Small intestine (tissue), 7 donors: ENCODE results near the gene ORC4. TPM values are rescaled to one million over a fixed set of nuclear protein-coding genes. Genes with fewer than 3 reads are reported as not detected.
"Not testable (repeated sequence)": the region's sequence is repeated elsewhere in the genome, so short reads cannot be mapped to it uniquely, and the experiment has no call there.

Experiments
- DNase-seq, 2 donors: peaks; one replicate each; pipeline versions ENCODE4 v3.0.0 to v3.0.0-alpha.2; 2013
- FAIRE-seq: peaks from 2 replicates; lab custom pipeline; 2012; peaks lifted over from hg19 to GRCh38; lab: Jason Lieb, UNC
- H3K27ac ChIP-seq, 3 donors: one replicate each; pipeline ENCODE4 v1.5.1; 2013; ENCODE audit warnings: low read length in 2 of 3, mild to moderate bottlenecking in 2 of 3, control low read depth in 1 of 3, inconsistent platforms in 1 of 3, low read depth in 1 of 3, moderate library complexity in 1 of 3
- H3K27me3 ChIP-seq, 3 donors: one replicate each; pipeline ENCODE4 v1.6.1; 2013; ENCODE audit warnings: low read length in 3 of 3, inconsistent platforms in 1 of 3; ENCODE audit not compliant: control insufficient read depth in 3 of 3, insufficient read depth in 3 of 3
- H3K36me3 ChIP-seq, 3 donors: one replicate each; pipeline ENCODE4 v1.6.1; 2013; ENCODE audit warnings: low read length in 3 of 3, inconsistent platforms in 1 of 3, low read depth in 1 of 3, mild to moderate bottlenecking in 1 of 3, moderate library complexity in 1 of 3; ENCODE audit not compliant: control insufficient read depth in 3 of 3, insufficient read depth in 2 of 3
- H3K4me1 ChIP-seq, 3 donors: one replicate each; pipeline ENCODE4 v1.6.1; 2013; ENCODE audit warnings: low read length in 2 of 3, inconsistent platforms in 1 of 3, low read depth in 1 of 3, mild to moderate bottlenecking in 1 of 3, moderate library complexity in 1 of 3; ENCODE audit not compliant: control insufficient read depth in 3 of 3, insufficient read depth in 2 of 3
- H3K4me3 ChIP-seq, 3 donors: one replicate each; pipeline ENCODE4 v1.5.1; 2013; ENCODE audit warnings: low read length in 3 of 3, control low read depth in 1 of 3, inconsistent platforms in 1 of 3, low read depth in 1 of 3, mild to moderate bottlenecking in 1 of 3, moderate library complexity in 1 of 3
- H3K9me3 ChIP-seq, 2 donors: one replicate each; pipeline ENCODE4 v1.6.1; 2013; ENCODE audit warnings: low read depth in 1 of 2, low read length in 1 of 2; ENCODE audit not compliant: control insufficient read depth in 2 of 2, insufficient read depth in 1 of 2
- WGBS, 3 donors: extraction: QIAGEN DNeasy Blood & Tissue Kit; methylation state at CpG; one replicate each; pipeline ENCODE4 v1.1.7; 2013; 5-methylcytosine and 5-hydroxymethylcytosine counted together
- polyA plus RNA-seq, 4 donors: library from polyadenylated mRNA; stranded (reverse) in 3 of 4; unstranded in 1 of 4; fragments of 200-250 nt in 3 of 4; fragments of 120-200 nt in 1 of 4; gene quantifications; one replicate each; pipeline versions ENCODE4 v1.2.1 to v1.2.3, GENCODE V29; 2013
- donor health status: healthy with polysubstance abuse.
- donor health status: control.
- donor health status: control.
- donor health status: Bipolar disorder and iron deficiency.
- donor health status: healthy.

The ORC4 gene
- polyA plus RNA-seq, 4 donors = 10.1 to 47.7 (median 13.5) TPM

DNA sequence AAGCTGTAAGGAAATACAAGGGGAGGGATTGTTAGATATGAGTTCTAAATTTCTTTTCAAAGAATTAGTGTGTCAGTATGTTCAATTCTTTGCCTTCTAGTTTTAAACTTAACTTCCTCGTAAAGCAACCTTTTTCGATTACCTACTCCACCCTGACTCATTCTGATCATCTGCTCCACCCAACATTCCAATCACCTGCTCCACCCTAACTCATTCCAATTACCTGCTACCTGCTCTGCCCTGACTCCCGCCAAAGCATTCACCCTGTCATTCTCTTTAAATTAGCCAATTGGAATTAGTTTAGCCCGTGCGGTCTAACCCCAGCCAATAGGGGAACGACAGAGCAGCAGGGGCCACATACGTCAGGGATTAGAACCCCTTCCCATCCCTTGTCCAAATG lies 12.1 kb downstream of the ORC4 start:
- peaks cover 0 to 27% of the 10 kb centered on the region in 2 donors for H3K9me3 ChIP-seq
- H3K27ac ChIP-seq, H3K36me3 ChIP-seq, H3K4me1 ChIP-seq, H3K4me3 ChIP-seq, FAIRE-seq, H3K27me3 ChIP-seq: not testable (repeated sequence)
- WGBS, 3 donors = 89 to 97% (median 97%) methylated on average over 7 of the region's 7 CpGs
- DNase-seq = peak in 1 of 2 donors; percentile 42

DNA sequence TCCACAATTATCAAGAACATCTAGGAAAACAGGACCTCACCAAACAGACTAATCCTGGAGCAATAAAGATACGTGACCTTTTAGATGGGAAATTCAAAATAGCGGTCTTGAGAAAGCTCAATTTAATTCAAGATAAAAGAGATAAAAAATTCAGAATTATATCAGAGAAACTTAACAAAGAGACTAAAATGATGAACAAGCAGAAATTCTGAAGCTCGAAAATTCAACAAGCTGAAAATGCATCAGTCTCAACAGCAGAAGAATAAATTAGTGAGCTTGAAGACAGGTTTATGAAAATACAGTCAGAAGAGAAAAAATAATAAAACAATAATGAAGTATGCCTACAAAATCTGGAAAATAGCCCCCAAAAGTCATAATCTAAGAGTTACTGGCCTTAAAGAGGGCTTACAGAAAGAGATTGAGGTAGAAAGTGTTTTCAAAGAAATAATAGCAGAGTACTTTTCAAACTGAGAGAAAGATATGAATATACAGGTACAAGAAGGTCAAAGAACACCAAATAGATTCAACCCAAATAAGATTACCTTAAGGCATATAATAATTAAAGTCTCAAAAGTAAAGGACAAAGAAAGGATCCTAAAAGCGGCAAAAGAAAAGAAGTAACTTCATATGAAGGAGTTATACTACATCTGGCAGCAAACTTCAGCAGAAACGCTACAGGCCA lies 13.2 kb downstream of the ORC4 start:
- no peak for FAIRE-seq
- H3K9me3 ChIP-seq = peaks cover 0 to 27% of the 10 kb centered on the region in 2 donors
- H3K27me3 ChIP-seq = no peaks in the 10 kb centered on the region
- no peak overlapping the region for H3K27ac ChIP-seq
- H3K4me3 ChIP-seq = no peak overlapping the region
- DNase-seq = no peak
- H3K4me1 ChIP-seq = no peaks in the 10 kb centered on the region
- 79 to 98% (median 81%) methylated on average over 5 of the region's 5 CpGs for WGBS, 3 donors
- peaks cover 0 to 3% (median 2%) of the 10 kb centered on the region in 3 donors for H3K36me3 ChIP-seq

DNA sequence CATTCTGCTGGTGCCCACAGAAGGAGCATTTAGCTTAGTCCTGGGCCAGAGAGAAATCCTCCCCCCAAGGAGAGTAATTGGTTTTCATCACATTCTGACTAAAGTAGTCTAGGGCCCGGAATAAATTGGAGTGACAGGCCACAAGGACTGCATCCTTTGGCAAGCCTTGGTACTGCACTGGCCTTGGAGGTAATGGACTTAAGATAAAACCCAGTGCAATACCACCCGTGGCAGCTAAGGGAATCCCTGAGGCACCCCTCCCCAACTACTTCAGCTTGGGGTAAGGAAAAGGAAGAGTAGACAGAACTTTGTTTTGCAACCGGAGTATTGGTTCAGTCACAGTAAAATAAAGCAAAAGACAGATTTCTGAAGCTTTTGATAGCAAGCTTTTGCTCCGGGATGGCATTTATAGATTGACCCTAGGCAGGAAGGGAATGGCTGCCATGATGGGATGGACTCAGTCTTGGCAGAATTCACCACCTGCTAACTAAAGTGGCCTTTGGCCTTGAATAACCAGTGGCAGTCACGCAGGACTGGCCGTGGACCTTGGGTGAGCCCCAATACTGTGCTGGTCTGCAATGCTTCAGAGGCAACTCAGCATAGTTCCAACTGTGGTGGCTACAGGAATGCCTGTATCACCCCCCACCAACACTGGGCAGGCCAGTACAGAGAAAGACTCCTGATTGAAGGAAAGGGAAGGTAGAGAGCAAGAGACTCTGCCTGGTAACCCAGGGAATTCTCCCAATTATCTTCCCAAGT lies 14.1 kb downstream of the ORC4 start:
- no peaks in the 10 kb centered on the region for H3K27me3 ChIP-seq
- WGBS, 3 donors = 87 to 89% (median 87%) methylated on average over 6 of the region's 6 CpGs
- H3K4me3 ChIP-seq = no peak overlapping the region
- peak in 1 of 2 donors; percentile 6 for DNase-seq
- no peaks in the 10 kb centered on the region for H3K4me1 ChIP-seq
- peaks cover 0 to 27% of the 10 kb centered on the region in 2 donors for H3K9me3 ChIP-seq
- no peak overlapping the region for H3K27ac ChIP-seq
- FAIRE-seq = no peak
- H3K36me3 ChIP-seq = peaks cover 0 to 3% (median 2%) of the 10 kb centered on the region in 3 donors

DNA sequence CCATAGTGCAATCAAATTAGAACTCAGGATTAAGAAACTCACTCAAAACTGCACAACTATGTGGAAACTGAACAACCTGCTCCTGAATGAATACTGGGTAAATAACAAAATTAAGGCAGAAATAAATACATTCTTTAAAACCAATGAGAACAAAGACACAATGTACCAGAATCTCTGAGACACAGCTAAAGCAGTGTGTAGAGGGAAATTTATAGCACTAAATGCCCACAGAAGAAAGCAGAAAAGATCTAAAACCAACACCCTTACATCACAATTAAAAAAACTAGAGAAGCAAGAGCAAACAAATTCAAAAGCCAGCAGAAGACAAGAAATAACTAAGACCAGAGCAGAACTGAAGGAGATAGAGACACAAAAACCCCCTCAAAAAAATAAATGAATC lies 18.1 kb downstream of the ORC4 start:
- H3K9me3 ChIP-seq = peaks cover 0 to 24% of the 10 kb centered on the region in 2 donors
- not testable (repeated sequence) for H3K4me3 ChIP-seq, H3K27me3 ChIP-seq, H3K27ac ChIP-seq, DNase-seq, H3K36me3 ChIP-seq, FAIRE-seq, H3K4me1 ChIP-seq

DNA sequence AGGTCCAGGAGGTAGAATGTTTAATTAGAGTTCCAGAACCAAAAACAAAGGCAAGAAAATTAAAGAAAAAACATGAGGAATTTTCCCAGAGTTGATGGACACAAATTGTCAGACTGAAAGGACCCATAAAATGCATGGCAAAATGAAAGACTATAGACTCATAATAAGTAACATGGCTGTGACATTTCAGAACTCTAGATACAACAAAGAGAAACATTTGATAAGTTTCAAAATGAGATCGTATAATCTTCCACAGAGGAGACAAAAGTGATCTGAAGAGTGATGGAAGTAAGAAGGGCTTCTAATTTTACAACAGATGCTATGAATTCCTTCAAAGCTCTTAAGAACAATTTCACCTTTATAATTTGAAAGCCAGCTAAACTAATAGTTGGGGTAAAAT lies 20.4 kb downstream of the ORC4 start:
- H3K27me3 ChIP-seq = no peaks in the 10 kb centered on the region
- H3K9me3 ChIP-seq = peaks cover 0 to 15% of the 10 kb centered on the region in 2 donors
- H3K36me3 ChIP-seq = peaks cover 0 to 8% (median 2%) of the 10 kb centered on the region in 3 donors
- no peak overlapping the region for H3K4me3 ChIP-seq
- DNase-seq (no peak), FAIRE-seq (no peak)
- no peaks in the 10 kb centered on the region for H3K4me1 ChIP-seq
- no peak overlapping the region for H3K27ac ChIP-seq
- 87 to 90% (median 87%) methylated on average over 1 of the region's 1 CpG for WGBS, 3 donors

DNA sequence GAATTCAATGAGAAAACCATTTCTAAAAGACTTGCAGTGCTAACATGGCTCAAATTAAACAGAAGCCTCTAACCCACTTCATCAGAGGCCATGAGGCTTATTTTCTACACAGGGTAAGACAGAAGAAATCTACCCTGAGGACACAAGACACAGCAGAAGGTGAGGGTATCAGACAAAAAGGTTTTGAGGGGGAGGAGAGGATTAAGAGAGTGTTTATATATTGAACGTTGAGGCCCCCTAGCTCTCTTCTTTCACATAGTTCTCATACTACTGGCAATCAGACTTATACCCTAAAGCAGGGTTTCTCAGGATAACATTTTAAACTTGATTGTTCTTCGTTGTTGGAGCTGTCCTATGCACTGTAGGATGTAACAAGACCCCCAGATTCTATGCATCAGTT lies 21.4 kb downstream of the ORC4 start:
- Histone ChIP-seq H3K27me3 (no peaks in the 10 kb centered on the region), H3K4me3 (no peak overlapping the region), H3K4me1 (no peaks in the 10 kb centered on the region), H3K27ac (no peak overlapping the region), H3K9me3 (peaks cover 0 to 19% of the 10 kb centered on the region in 2 donors), H3K36me3 (peaks cover 0 to 9% (median 2%) of the 10 kb centered on the region in 3 donors)
- WGBS, 3 donors = 57 to 77% (median 76%) methylated on average over 2 of the region's 2 CpGs
- no peak for FAIRE-seq
- DNase-seq = no peak

DNA sequence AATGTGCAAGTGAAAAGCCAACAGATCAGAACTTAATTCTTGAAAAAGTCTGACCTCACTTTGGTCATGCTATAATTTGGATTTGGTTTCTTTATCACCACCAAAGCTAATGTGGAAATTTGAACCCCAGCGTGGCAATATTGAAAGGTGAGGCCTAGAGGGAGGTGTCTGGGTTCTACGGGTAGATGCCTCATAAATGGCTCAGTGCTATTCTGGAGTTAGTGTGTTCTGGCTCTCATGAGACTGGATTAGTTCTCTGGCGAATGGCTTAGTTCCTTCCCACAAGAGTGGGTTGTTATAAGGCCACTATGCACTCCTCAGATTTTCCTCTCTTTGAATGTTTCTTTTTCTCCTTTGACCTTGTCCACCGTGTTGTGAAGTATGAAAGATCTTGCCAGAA lies 22.3 kb downstream of the ORC4 start:
- H3K27ac ChIP-seq = no peak overlapping the region
- H3K4me1 ChIP-seq = no peaks in the 10 kb centered on the region
- H3K36me3 ChIP-seq = peaks cover 0 to 9% (median 2%) of the 10 kb centered on the region in 3 donors
- 84 to 88% (median 86%) methylated on average over 4 of the region's 4 CpGs for WGBS, 3 donors
- H3K27me3 ChIP-seq = no peaks in the 10 kb centered on the region
- FAIRE-seq (no peak), DNase-seq (no peak)
- peaks cover 0 to 19% of the 10 kb centered on the region in 2 donors for H3K9me3 ChIP-seq
- H3K4me3 ChIP-seq = no peak overlapping the region

DNA sequence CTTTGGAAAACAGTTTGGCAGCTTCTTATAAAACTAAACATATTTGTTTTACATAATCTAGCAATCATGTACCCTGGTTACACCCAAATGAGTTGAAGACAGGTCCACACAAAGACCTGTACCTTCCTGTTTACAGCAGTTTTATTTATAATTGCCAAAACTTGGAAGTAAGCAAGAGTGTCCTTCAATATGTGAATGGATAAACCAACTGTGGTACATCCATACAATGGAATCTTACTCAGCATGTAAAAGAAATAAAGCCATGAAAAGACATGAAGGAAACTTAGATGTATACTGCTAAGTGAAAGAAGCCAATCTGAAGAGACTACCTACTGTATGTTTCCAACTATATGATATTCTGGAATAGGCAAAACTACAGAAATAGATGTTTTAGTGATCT lies 23.7 kb downstream of the ORC4 start:
- peaks cover 0 to 9% (median 2%) of the 10 kb centered on the region in 3 donors for H3K36me3 ChIP-seq
- FAIRE-seq (no peak), DNase-seq (no peak)
- no peaks in the 10 kb centered on the region for H3K4me1 ChIP-seq
- H3K27ac ChIP-seq = no peak overlapping the region
- peaks cover 0 to 19% of the 10 kb centered on the region in 2 donors for H3K9me3 ChIP-seq
- no peaks in the 10 kb centered on the region for H3K27me3 ChIP-seq
- H3K4me3 ChIP-seq = no peak overlapping the region
